ENCODE results near the gene NRARP.

NRARP gene

GRCh38 chr9:137323531-137324331 is 21.7 kb upstream of the NRARP start:
- DNase-seq (ENCODE audit: low read depth, low spot score) = no peak

GRCh38 chr9:137321726-137322361 is 19.8 kb upstream of the NRARP start:
- DNase-seq (ENCODE audit: low read depth, low spot score) = no peak

GRCh38 chr9:137320555-137321384 is 18.7 kb upstream of the NRARP start:
- no peak for DNase-seq (ENCODE audit: low read depth, low spot score)

GRCh38 chr9:137319739-137320551 is 17.9 kb upstream of the NRARP start:
- no peak for DNase-seq (ENCODE audit: low read depth, low spot score)

- no peak for DNase-seq (ENCODE audit: low read depth, low spot score)
These were observed 17.1 kb upstream of the NRARP start for GRCh38 chr9:137319011-137319738.

- DNase-seq (ENCODE audit: low read depth, low spot score) = no peak
These were observed 16.5 kb upstream of the NRARP start for GRCh38 chr9:137318602-137319001.

GRCh38 chr9:137317718-137318511 is 15.8 kb upstream of the NRARP start:
- no peak for DNase-seq (ENCODE audit: low read depth, low spot score)

GRCh38 chr9:137317021-137317717 is 15.1 kb upstream of the NRARP start:
- DNase-seq (ENCODE audit: low read depth, low spot score) = no peak

GRCh38 chr9:137316012-137316981 is 14.2 kb upstream of the NRARP start:
- DNase-seq (ENCODE audit: low read depth, low spot score) = no peak

GRCh38 chr9:137315581-137316011 is 13.5 kb upstream of the NRARP start:
- DNase-seq (ENCODE audit: low read depth, low spot score) = no peak

- no peak for DNase-seq (ENCODE audit: low read depth, low spot score)
These were observed 12.8 kb upstream of the NRARP start for GRCh38 chr9:137314561-137315560.

GRCh38 chr9:137313956-137314560 is 12.0 kb upstream of the NRARP start:
- no peak for DNase-seq (ENCODE audit: low read depth, low spot score)

- DNase-seq (ENCODE audit: low read depth, low spot score) = no peak
These were observed 11.4 kb upstream of the NRARP start for GRCh38 chr9:137313326-137313936.

GRCh38 chr9:137312852-137313325 is 10.8 kb upstream of the NRARP start:
- DNase-seq (ENCODE audit: low read depth, low spot score) = no peak

GRCh38 chr9:137311986-137312851 is 10.1 kb upstream of the NRARP start:
- no peak for DNase-seq (ENCODE audit: low read depth, low spot score)

Measured in brain pericyte (primary cell).